Left lung (tissue), 10 donors: ENCODE results near the gene PBXIP1. TPM values are rescaled to one million over a fixed set of nuclear protein-coding genes. Genes with fewer than 3 reads are reported as not detected.

Experiments
- ATAC-seq: fragments of 200-7000 bp; cut with Tn5 transposase; one replicate; pipeline ENCODE4 v1.9.1; 2020; ENCODE audit warnings: moderate library complexity
- DNase-seq, 4 donors: peaks; one replicate each; pipeline ENCODE4 v3.0.0-alpha.2; 2013 to 2020
- H3K27ac ChIP-seq, 2 donors: fragments of 200-600 bp; sonication (generic) in 1 of 2; one replicate each; pipeline versions ENCODE4 v1.5.0 to v1.8.0; 2020 to 2021
- H3K27me3 ChIP-seq, 2 donors: fragments of 200-600 bp; sonication (generic) in 1 of 2; one replicate each; pipeline versions ENCODE4 v1.5.0 to v1.8.0; 2020 to 2021
- H3K36me3 ChIP-seq, 2 donors: fragments of 200-600 bp; sonication (generic) in 1 of 2; one replicate each; pipeline versions ENCODE4 v1.5.0 to v1.8.0; 2020 to 2021
- H3K4me1 ChIP-seq, 2 donors: fragments of 200-600 bp; one replicate each; pipeline ENCODE4 v1.8.0; 2021
- H3K4me3 ChIP-seq, 2 donors: fragments of 200-600 bp; sonication (generic) in 1 of 2; one replicate each; pipeline versions ENCODE4 v1.5.0 to v1.8.0; 2020 to 2021; ENCODE audit warnings: mild to moderate bottlenecking in 1 of 2
- H3K9me3 ChIP-seq, 2 donors: fragments of 200-600 bp; sonication (generic) in 1 of 2; one replicate each; pipeline versions ENCODE4 v1.5.0 to v1.8.0; 2020 to 2021
- CTCF ChIP-seq, 2 donors: fragments of 200-600 bp; sonication (generic) in 1 of 2; IDR thresholded peaks; one replicate each; pipeline versions ENCODE4 v1.5.0 to v1.8.0; 2021; ENCODE audit warnings: antibody characterized with exemption in 2 of 2
- intact Hi-C, 2 donors: fragments of 100-400 bp; cut with DNase I; formaldehyde crosslinking; loops; one replicate each; pipeline versions ENCODE4 v1.11.2 to v1.14.2; 2022
- polyA plus RNA-seq, 6 donors: library from polyadenylated mRNA; unstranded; fragments of 120-200 nt; gene quantifications; one replicate each; pipeline ENCODE4 v1.2.1, GENCODE V29; 2013; ENCODE audit not compliant: insufficient read length in 6 of 6
- total RNA-seq, 2 donors: library from RNA; stranded (reverse); fragmentation: NEBNext Ultra II Directional; extraction: Animal tissue kit (Norgen Biotek cat#: 25700); gene quantifications; one replicate each; pipeline ENCODE4 v1.2.1, GENCODE V29; 2021
- donor health status: DM: no; HTN: yes; CAD: no.
- donor health status: DM: no; HTN: no; CAD: no.

Gene PBXIP1
- total and polyA plus RNA-seq, 8 donors = 32.6 to 84.4 (median 79.1) TPM

DNA sequence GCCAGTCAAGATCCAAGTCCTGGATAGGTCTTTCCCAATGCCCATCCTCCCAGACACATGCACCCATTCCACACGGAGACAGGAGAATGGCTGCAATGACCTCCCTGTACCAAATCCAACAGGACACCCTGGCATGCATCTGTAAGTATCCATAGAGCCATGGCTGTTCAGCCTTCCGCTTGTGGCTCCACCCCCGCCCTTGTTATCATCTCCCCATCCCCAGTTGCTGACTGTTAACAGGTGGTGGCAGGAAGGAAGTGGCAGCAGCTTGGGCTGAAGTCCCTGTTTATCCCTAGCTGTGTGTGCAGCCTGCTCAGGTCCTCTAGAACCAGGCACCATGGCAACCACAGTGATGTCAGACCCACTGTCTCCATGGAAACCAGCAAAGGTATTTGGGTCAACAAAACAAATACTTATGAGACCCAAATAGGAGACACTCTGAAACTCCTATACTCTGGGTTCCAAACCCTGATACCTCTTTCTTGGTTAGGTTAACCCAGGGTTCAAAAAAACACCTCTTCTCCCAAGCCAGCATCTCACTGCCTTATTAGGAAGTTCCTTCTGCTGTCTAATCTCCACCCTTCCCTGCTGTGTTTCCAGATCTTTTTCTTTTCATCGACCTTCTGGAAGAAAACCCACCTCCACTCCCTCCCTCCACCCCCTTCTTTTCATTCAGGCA lies 721 bp downstream of the PBXIP1 start:
- H3K9me3 ChIP-seq = no peaks in the 10 kb centered on the region
- H3K4me3 ChIP-seq = peak overlapping the region; percentile 50 to 58
- no peak for TF ChIP-seq CTCF (IDR thresholded peaks at IDR 0.05)
- peak overlapping the region; percentile 81 to 88 for H3K27ac ChIP-seq
- peak; percentile 42 for ATAC-seq
- peaks cover 23 to 66% of the 10 kb centered on the region in 2 donors for H3K4me1 ChIP-seq
- intact Hi-C loops = loop anchor here in 1 of 2 donors (10.0 kb wide), 1 partner anchor 110 kb away; the partner anchor contains the start of gene EFNA4
- peak in 1 of 4 donors; percentile 81 for DNase-seq
- H3K27me3 ChIP-seq = no peaks in the 10 kb centered on the region
- H3K36me3 ChIP-seq = peaks cover 0 to 31% of the 10 kb centered on the region in 2 donors

- Histone ChIP-seq H3K9me3 (no peaks in the 10 kb centered on the region), H3K27me3 (no peaks in the 10 kb centered on the region), H3K4me1 (peaks cover 23 to 64% of the 10 kb centered on the region in 2 donors), H3K27ac (peak overlapping the region in 1 of 2 donors; percentile 81), H3K36me3 (peaks cover 0 to 34% of the 10 kb centered on the region in 2 donors), H3K4me3 (peak overlapping the region in 1 of 2 donors; percentile 14)
- TF ChIP-seq CTCF (IDR thresholded peaks at IDR 0.05) = no peak
- intact Hi-C loops = loop anchor here in 1 of 2 donors (10.0 kb wide), 1 partner anchor 110 kb away; the partner anchor contains the start of gene EFNA4
- ATAC-seq (no peak), DNase-seq (no peak)
Observed at GRCh38 chr1:154954541-154954940, 1.4 kb downstream of the PBXIP1 start.

DNA sequence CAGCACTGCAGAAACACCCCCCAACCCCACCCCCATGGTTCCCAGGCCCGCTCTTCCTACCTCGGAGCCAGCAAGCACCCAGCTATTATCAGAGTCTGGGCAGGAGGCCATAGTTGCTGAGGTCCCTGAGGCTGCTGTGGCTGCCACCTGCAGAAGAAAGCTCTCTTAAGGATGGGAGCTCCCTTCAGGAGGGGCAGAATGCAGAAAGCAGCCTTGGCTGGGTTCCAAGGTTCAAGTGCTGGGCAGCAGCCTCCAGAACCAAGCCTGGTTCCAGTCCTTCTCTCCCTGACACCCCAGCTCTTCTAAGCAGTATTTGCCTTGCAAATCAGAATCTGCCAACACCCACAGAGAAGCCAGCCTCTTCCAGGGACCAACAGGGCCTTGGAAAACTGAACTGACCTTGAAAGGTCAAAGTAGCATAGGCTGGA lies 2.3 kb downstream of the PBXIP1 start:
- H3K4me1 ChIP-seq = peaks cover 23 to 63% of the 10 kb centered on the region in 2 donors
- ATAC-seq (no peak), DNase-seq (no peak)
- no peaks in the 10 kb centered on the region for H3K9me3 ChIP-seq
- TF ChIP-seq CTCF (IDR thresholded peaks at IDR 0.05) = no peak
- intact Hi-C loops = loop anchor here in 1 of 2 donors (10.0 kb wide), 1 partner anchor 111 kb away; the partner anchor contains the start of gene EFNA4
- peaks cover 0 to 25% of the 10 kb centered on the region in 2 donors for H3K36me3 ChIP-seq
- H3K4me3 ChIP-seq = no peak overlapping the region
- H3K27ac ChIP-seq = no peak overlapping the region
- H3K27me3 ChIP-seq = no peaks in the 10 kb centered on the region

GRCh38 chr1:154952664-154953063 lies 3.2 kb downstream of the PBXIP1 start:
- no peak for TF ChIP-seq CTCF (IDR thresholded peaks at IDR 0.05)
- no peak for ATAC-seq
- no peak overlapping the region for H3K4me3 ChIP-seq
- no peak for DNase-seq
- no peaks in the 10 kb centered on the region for H3K9me3 ChIP-seq
- no peaks in the 10 kb centered on the region for H3K27me3 ChIP-seq
- H3K4me1 ChIP-seq = peaks cover 23 to 53% of the 10 kb centered on the region in 2 donors
- peaks cover 0 to 25% of the 10 kb centered on the region in 2 donors for H3K36me3 ChIP-seq
- no peak overlapping the region for H3K27ac ChIP-seq
- intact Hi-C loops = loop anchor here in 1 of 2 donors (10.0 kb wide), 1 partner anchor 112 kb away; the partner anchor contains the start of gene EFNA4

DNA sequence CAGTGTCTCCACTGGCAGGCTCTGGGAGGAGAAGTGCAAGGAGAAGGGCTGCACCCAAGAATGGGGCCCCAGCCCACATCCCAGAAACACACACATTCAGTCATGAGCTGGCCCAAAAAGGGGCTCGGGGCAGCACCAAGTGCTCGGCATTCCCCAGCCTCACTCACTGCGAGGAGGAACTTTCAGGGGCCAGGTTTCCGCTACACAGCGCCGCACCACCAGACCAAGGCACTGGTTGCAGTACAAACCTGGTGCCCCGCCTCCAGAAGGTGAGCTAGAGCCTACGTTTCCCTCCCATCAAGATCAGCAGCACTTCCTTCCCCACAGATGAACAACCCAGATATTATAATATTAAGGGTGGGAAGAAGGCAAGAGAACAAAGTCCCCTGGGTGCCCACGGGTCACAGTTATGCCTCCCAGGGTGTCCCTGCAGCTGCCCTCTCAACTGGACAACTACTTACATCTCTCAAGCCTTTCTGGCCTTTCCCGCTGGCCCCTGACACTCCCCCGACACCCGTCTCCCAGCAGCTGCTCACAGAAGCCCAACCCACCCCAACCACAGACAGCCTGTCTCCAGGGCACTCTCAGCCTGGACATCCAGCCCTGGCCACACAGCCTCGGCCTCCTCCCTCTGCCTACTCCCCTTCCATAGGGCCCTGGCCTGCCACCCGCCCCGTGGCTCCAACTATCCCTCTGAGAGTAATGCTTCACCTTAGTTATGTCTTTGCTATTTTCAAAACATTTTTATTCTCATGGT lies 3.8 kb downstream of the PBXIP1 start:
- intact Hi-C loops = loop anchor here in 1 of 2 donors (10.0 kb wide), 1 partner anchor 113 kb away; the partner anchor contains the start of gene EFNA4
- no peak overlapping the region for H3K27ac ChIP-seq
- H3K4me1 ChIP-seq = peaks cover 21 to 47% of the 10 kb centered on the region in 2 donors

More for the DNA sequence above, 3.8 kb downstream of the PBXIP1 start:
- Histone ChIP-seq H3K9me3 (no peaks in the 10 kb centered on the region), H3K36me3 (peaks cover 0 to 30% of the 10 kb centered on the region in 2 donors), H3K4me3 (no peak overlapping the region), H3K27me3 (no peaks in the 10 kb centered on the region)
- no peak for TF ChIP-seq CTCF (IDR thresholded peaks at IDR 0.05)
- DNase-seq (no peak), ATAC-seq (no peak)
